ENCODE data around the gene GANAB.
A peak's percentile ranks its signal among the peaks of the same experiment; 100 is the strongest.

GANAB gene

GRCh38 chr11:62648967-62649364 lies 2.6 kb upstream of the GANAB start:
- H4K91ac ChIP-seq (ENCODE audit: low read depth, low read length), result no peak overlapping the region
- no peak overlapping the region for H3K27ac ChIP-seq (ENCODE audit: low read depth, low read length)
- WGBS (ENCODE audit: extremely low coverage, insufficient coverage, insufficient read length), result no CpG with 5 or more reads among the region's 11 CpGs
- no peak overlapping the region for H3K4ac ChIP-seq (ENCODE audit: low read depth, low read length)
- H3K4me2 ChIP-seq (ENCODE audit: low read length), result no peak overlapping the region
- H3K79me2 ChIP-seq (ENCODE audit: control insufficient read depth, insufficient read depth, low read length, poor library complexity), result peaks cover 17% of the 10 kb centered on the region
- H2BK5ac ChIP-seq (ENCODE audit: low read depth, low read length, poor library complexity), result no peak overlapping the region
- peaks cover 10 to 17% of the 10 kb centered on the region in 2 experiments for H3K4me1 ChIP-seq (ENCODE audit: control insufficient read depth in 1 of 2, insufficient read depth in 2 of 2, low read length in 2 of 2)
- no peaks in the 10 kb centered on the region for H3K9me3 ChIP-seq (ENCODE audit: insufficient read depth, low read depth, low read length)
- DNase-seq, result no peak
- no peak overlapping the region for H4K8ac ChIP-seq (ENCODE audit: low read depth, low read length)
- peaks cover 15% of the 10 kb centered on the region for H3K79me1 ChIP-seq (ENCODE audit: low read length)
- peaks cover 27 to 31% of the 10 kb centered on the region in 2 experiments for H3K36me3 ChIP-seq (ENCODE audit: control insufficient read depth in 1 of 2, insufficient read depth in 2 of 2, low read length in 2 of 2)
- no peak overlapping the region for H3K14ac ChIP-seq (ENCODE audit: low read length)
- H3K23ac ChIP-seq (ENCODE audit: low read length), result no peak overlapping the region
- no peak overlapping the region for H3K18ac ChIP-seq (ENCODE audit: low read length)
- no peak overlapping the region for H2AFZ ChIP-seq (ENCODE audit: insufficient read depth, low read length, poor library complexity)
- no peak overlapping the region for H4K12ac ChIP-seq (ENCODE audit: low read depth, low read length)
- H2AK5ac ChIP-seq (ENCODE audit: low read length), result no peak overlapping the region
- no peaks in the 10 kb centered on the region for H3K27me3 ChIP-seq (ENCODE audit: insufficient read depth, low read length)
- H2BK120ac ChIP-seq (ENCODE audit: insufficient read depth, low read length, poor library complexity), result no peak overlapping the region
- H3K4me3 ChIP-seq (ENCODE audit: low read depth, low read length), result no peak overlapping the region
- H2BK12ac ChIP-seq (ENCODE audit: low read length), result no peak overlapping the region
- H3K9ac ChIP-seq (ENCODE audit: low read length), result no peak overlapping the region

GRCh38 chr11:62648185-62648966 lies 2.0 kb upstream of the GANAB start:
- Histone ChIP-seq H4K12ac (ENCODE audit: low read depth, low read length) (no peak overlapping the region), H3K4ac (ENCODE audit: low read depth, low read length) (no peak overlapping the region), H2BK120ac (ENCODE audit: insufficient read depth, low read length, poor library complexity) (no peak overlapping the region), H3K23ac (ENCODE audit: low read length) (no peak overlapping the region), H3K18ac (ENCODE audit: low read length) (no peak overlapping the region), H3K27me3 (ENCODE audit: insufficient read depth, low read length) (no peaks in the 10 kb centered on the region), H3K9ac (ENCODE audit: low read length) (no peak overlapping the region), H2BK5ac (ENCODE audit: low read depth, low read length, poor library complexity) (no peak overlapping the region), H3K4me3 (ENCODE audit: low read depth, low read length) (no peak overlapping the region), H2AFZ (ENCODE audit: insufficient read depth, low read length, poor library complexity) (no peak overlapping the region), H3K36me3 (ENCODE audit: control insufficient read depth in 1 of 2, insufficient read depth in 2 of 2, low read length in 2 of 2) (peaks cover 30 to 35% of the 10 kb centered on the region in 2 experiments), H3K4me2 (ENCODE audit: low read length) (no peak overlapping the region), H3K27ac (ENCODE audit: low read depth, low read length) (no peak overlapping the region), H3K79me2 (ENCODE audit: control insufficient read depth, insufficient read depth, low read length, poor library complexity) (peaks cover 17% of the 10 kb centered on the region), H3K79me1 (ENCODE audit: low read length) (peaks cover 13% of the 10 kb centered on the region), H3K9me3 (ENCODE audit: insufficient read depth, low read depth, low read length) (no peaks in the 10 kb centered on the region), H2AK5ac (ENCODE audit: low read length) (no peak overlapping the region), H3K4me1 (ENCODE audit: control insufficient read depth in 1 of 2, insufficient read depth in 2 of 2, low read length in 2 of 2) (peaks cover 9 to 15% of the 10 kb centered on the region in 2 experiments), H2BK12ac (ENCODE audit: low read length) (no peak overlapping the region), H4K91ac (ENCODE audit: low read depth, low read length) (no peak overlapping the region), H3K14ac (ENCODE audit: low read length) (no peak overlapping the region), H4K8ac (ENCODE audit: low read depth, low read length) (no peak overlapping the region)
- no peak for DNase-seq
- WGBS (ENCODE audit: extremely low coverage, insufficient coverage, insufficient read length), result no CpG with 5 or more reads among the region's 24 CpGs

GRCh38 chr11:62647609-62648005 lies 1.2 kb upstream of the GANAB start:
- Histone ChIP-seq H3K4me1 (ENCODE audit: control insufficient read depth in 1 of 2, insufficient read depth in 2 of 2, low read length in 2 of 2) (peaks cover 8 to 14% of the 10 kb centered on the region in 2 experiments), H4K91ac (ENCODE audit: low read depth, low read length) (no peak overlapping the region), H3K9ac (ENCODE audit: low read length) (no peak overlapping the region), H3K4me2 (ENCODE audit: low read length) (no peak overlapping the region), H4K8ac (ENCODE audit: low read depth, low read length) (no peak overlapping the region), H3K9me3 (ENCODE audit: insufficient read depth, low read depth, low read length) (no peaks in the 10 kb centered on the region), H3K79me1 (ENCODE audit: low read length) (peaks cover 7% of the 10 kb centered on the region), H2AFZ (ENCODE audit: insufficient read depth, low read length, poor library complexity) (no peak overlapping the region), H2BK120ac (ENCODE audit: insufficient read depth, low read length, poor library complexity) (no peak overlapping the region), H2BK5ac (ENCODE audit: low read depth, low read length, poor library complexity) (no peak overlapping the region), H3K27me3 (ENCODE audit: insufficient read depth, low read length) (no peaks in the 10 kb centered on the region), H3K27ac (ENCODE audit: low read depth, low read length) (no peak overlapping the region), H2BK12ac (ENCODE audit: low read length) (no peak overlapping the region), H3K14ac (ENCODE audit: low read length) (no peak overlapping the region), H3K18ac (ENCODE audit: low read length) (no peak overlapping the region), H3K36me3 (ENCODE audit: control insufficient read depth in 1 of 2, insufficient read depth in 2 of 2, low read length in 2 of 2) (peaks cover 30 to 35% of the 10 kb centered on the region in 2 experiments), H3K4me3 (ENCODE audit: low read depth, low read length) (no peak overlapping the region), H3K23ac (ENCODE audit: low read length) (no peak overlapping the region), H3K4ac (ENCODE audit: low read depth, low read length) (no peak overlapping the region), H3K79me2 (ENCODE audit: control insufficient read depth, insufficient read depth, low read length, poor library complexity) (peaks cover 12% of the 10 kb centered on the region), H2AK5ac (ENCODE audit: low read length) (no peak overlapping the region), H4K12ac (ENCODE audit: low read depth, low read length) (no peak overlapping the region)
- DNase-seq, result no peak
- WGBS (ENCODE audit: extremely low coverage, insufficient coverage, insufficient read length), result no CpG with 5 or more reads among the region's 6 CpGs

GRCh38 chr11:62646825-62647608 lies 604 bp upstream of the GANAB start:
- H3K79me2 ChIP-seq (ENCODE audit: control insufficient read depth, insufficient read depth, low read length, poor library complexity), result peaks cover 9% of the 10 kb centered on the region
- no peak overlapping the region for H2BK120ac ChIP-seq (ENCODE audit: insufficient read depth, low read length, poor library complexity)
- peaks cover 8 to 9% of the 10 kb centered on the region in 2 experiments for H3K4me1 ChIP-seq (ENCODE audit: control insufficient read depth in 1 of 2, insufficient read depth in 2 of 2, low read length in 2 of 2)
- H3K27ac ChIP-seq (ENCODE audit: low read depth, low read length), result no peak overlapping the region
- H4K12ac ChIP-seq (ENCODE audit: low read depth, low read length), result no peak overlapping the region
- no peak overlapping the region for H3K18ac ChIP-seq (ENCODE audit: low read length)
- H2AFZ ChIP-seq (ENCODE audit: insufficient read depth, low read length, poor library complexity), result no peak overlapping the region
- no peak overlapping the region for H3K4ac ChIP-seq (ENCODE audit: low read depth, low read length)
- H3K79me1 ChIP-seq (ENCODE audit: low read length), result peaks cover 7% of the 10 kb centered on the region
- H3K4me2 ChIP-seq (ENCODE audit: low read length), result peak overlapping the region; percentile 33
- no peak for DNase-seq
- no peaks in the 10 kb centered on the region for H3K27me3 ChIP-seq (ENCODE audit: insufficient read depth, low read length)
- no peaks in the 10 kb centered on the region for H3K9me3 ChIP-seq (ENCODE audit: insufficient read depth, low read depth, low read length)
- no peak overlapping the region for H3K9ac ChIP-seq (ENCODE audit: low read length)
- peaks cover 30 to 35% of the 10 kb centered on the region in 2 experiments for H3K36me3 ChIP-seq (ENCODE audit: control insufficient read depth in 1 of 2, insufficient read depth in 2 of 2, low read length in 2 of 2)
- no peak overlapping the region for H3K4me3 ChIP-seq (ENCODE audit: low read depth, low read length)
- no peak overlapping the region for H2BK12ac ChIP-seq (ENCODE audit: low read length)
- H4K8ac ChIP-seq (ENCODE audit: low read depth, low read length), result no peak overlapping the region
- no peak overlapping the region for H4K91ac ChIP-seq (ENCODE audit: low read depth, low read length)
- no peak overlapping the region for H3K14ac ChIP-seq (ENCODE audit: low read length)
- no peak overlapping the region for H2AK5ac ChIP-seq (ENCODE audit: low read length)
- H2BK5ac ChIP-seq (ENCODE audit: low read depth, low read length, poor library complexity), result no peak overlapping the region
- WGBS (ENCODE audit: extremely low coverage, insufficient coverage, insufficient read length), result no CpG with 5 or more reads among the region's 32 CpGs
- H3K23ac ChIP-seq (ENCODE audit: low read length), result no peak overlapping the region
